Measurements from ENCODE around the gene CLIC6.

CLIC6 gene

GRCh38 chr21:34668803-34669148 is at the start of gene CLIC6:
Gene CLIC6 (plus strand): TSS chr21:34668994. CDS start chr21:34669389, 395 bp downstream.
- DNase-seq: peak; percentile 25

- DNase-seq: no peak
Measured at GRCh38 chr21:34619841-34620665, 48.7 kb upstream of the CLIC6 start.

GRCh38 chr21:34621434-34622350 is 47.1 kb upstream of the CLIC6 start:
- no peak for DNase-seq

- DNase-seq: no peak
Measured at GRCh38 chr21:34623516-34623915, 45.3 kb upstream of the CLIC6 start.

GRCh38 chr21:34625030-34625593 is 43.7 kb upstream of the CLIC6 start:
- peak; percentile 21 for DNase-seq

GRCh38 chr21:34626131-34626530 is 42.7 kb upstream of the CLIC6 start:
- DNase-seq: no peak

- peak; percentile 38 for DNase-seq
Measured at GRCh38 chr21:34630536-34631143, 38.2 kb upstream of the CLIC6 start.

- no peak for DNase-seq
Measured at GRCh38 chr21:34632498-34632897, 36.3 kb upstream of the CLIC6 start.

- no peak for DNase-seq
Measured at GRCh38 chr21:34635307-34635706, 33.5 kb upstream of the CLIC6 start.

- DNase-seq: no peak
Measured at GRCh38 chr21:34636961-34637360, 31.8 kb upstream of the CLIC6 start.

GRCh38 chr21:34639250-34639649 is 29.5 kb upstream of the CLIC6 start:
- DNase-seq: no peak

GRCh38 chr21:34639882-34640788 is 28.7 kb upstream of the CLIC6 start:
- no peak for DNase-seq

GRCh38 chr21:34640858-34641257 is 27.9 kb upstream of the CLIC6 start:
- no peak for DNase-seq

GRCh38 chr21:34642211-34643075 is 26.4 kb upstream of the CLIC6 start:
- DNase-seq: no peak

GRCh38 chr21:34644825-34645224 is 24.0 kb upstream of the CLIC6 start:
- DNase-seq: no peak

- no peak for DNase-seq
Measured at GRCh38 chr21:34647555-34647954, 21.2 kb upstream of the CLIC6 start.

- no peak for DNase-seq
Measured at GRCh38 chr21:34648739-34649297, 20.0 kb upstream of the CLIC6 start.

GRCh38 chr21:34649400-34649799 is 19.4 kb upstream of the CLIC6 start:
- no peak for DNase-seq

GRCh38 chr21:34650861-34651431 is 17.8 kb upstream of the CLIC6 start:
- DNase-seq: no peak

GRCh38 chr21:34651642-34652041 is 17.2 kb upstream of the CLIC6 start:
- no peak for DNase-seq
